Measurements from ENCODE around the gene SLC9A8.

SLC9A8 gene

GRCh38 chr20:49937027-49937929 lies 124.7 kb downstream of the SLC9A8 start:
- ChIA-PET POLR2A (interaction anchor here (0.7 to 2.5 kb wide), 3 partner anchors 21 to 125 kb away, joined by 3 to 11 read pairs (median 3); partner anchors contain the start of genes SLC9A8 and SPATA2), CTCF (interaction anchor here (0.8 to 3.5 kb wide), 7 partner anchors 8 to 327 kb away, joined by 3 to 15 read pairs (median 4); no protein-coding TSS in a partner anchor)
- Histone ChIP-seq H3K4me3 (ENCODE audit: low read depth, low read length) (peak overlapping the region; percentile 96), H3K4me1 (ENCODE audit: control insufficient read depth, insufficient read depth, low read length) (peaks cover 6% of the 10 kb centered on the region), H3K27ac (ENCODE audit: extremely low read depth, low read depth, low read length) (peak overlapping the region; percentile 74; the same call in 1 of the 2 replicates), H3K36me3 (ENCODE audit: control insufficient read depth in 2 of 2, insufficient read depth in 1 of 2, low read length in 2 of 2) (peaks cover 6 to 31% of the 10 kb centered on the region in 2 experiments; a peak in 2 of 3 replicates), H3K9me3 (ENCODE audit: control insufficient read depth, insufficient read depth, low read depth, low read length) (no peaks in the 10 kb centered on the region)
- 0 out of 2 replicates have a peak, but pooled peaks have one; percentile 9 for TF ChIP-seq EGR2 (tag by site-specific recombination; IDR thresholded peaks at IDR 0.05; ENCODE audit: low read depth)
- no peak for TF ChIP-seq ZNF707 (tag by site-specific recombination; IDR thresholded peaks at IDR 0.05)
- no peak for TF ChIP-seq ZNF148 (tag by site-specific recombination; IDR thresholded peaks at IDR 0.05; ENCODE audit: borderline replicate concordance)
- no peak for TF ChIP-seq ZBTB8A (tag by site-specific recombination; IDR thresholded peaks at IDR 0.05)
- TF ChIP-seq PRDM10 (tag by site-specific recombination; IDR thresholded peaks at IDR 0.05), result peak; percentile 55; the same call in 1 of the 2 replicates
- TF ChIP-seq ZNF311 (tag by site-specific recombination; IDR thresholded peaks at IDR 0.05; ENCODE audit: borderline replicate concordance), result no peak
- no peak for TF ChIP-seq FEZF1 (tag by site-specific recombination; IDR thresholded peaks at IDR 0.05)
- TF ChIP-seq KLF17 (tag by site-specific recombination; IDR thresholded peaks at IDR 0.05), result 0 out of 2 replicates have a peak, but pooled peaks have one; percentile 25
- TF ChIP-seq ZNF155 (tag by site-specific recombination; IDR thresholded peaks at IDR 0.05), result no peak
- TF ChIP-seq ZNF18 (tag by site-specific recombination; IDR thresholded peaks at IDR 0.05), result no peak
- TF ChIP-seq ZNF221 (tag by site-specific recombination; IDR thresholded peaks at IDR 0.05; ENCODE audit: borderline replicate concordance), result no peak
- TF ChIP-seq ZNF362 (tag by site-specific recombination; IDR thresholded peaks at IDR 0.05), result no peak
- TF ChIP-seq ZNF629 (tag by site-specific recombination; IDR thresholded peaks at IDR 0.05), result peak; percentile 71
- no peak for TF ChIP-seq ZNF623 (tag by site-specific recombination; IDR thresholded peaks at IDR 0.05)
- no peak for TF ChIP-seq ZNF610 (tag by site-specific recombination; IDR thresholded peaks at IDR 0.05; ENCODE audit: borderline replicate concordance)
- no peak for TF ChIP-seq ZNF19 (tag by site-specific recombination; IDR thresholded peaks at IDR 0.05; ENCODE audit: low read depth)
- peak; percentile 22; the same call in 1 of the 2 replicates for TF ChIP-seq KLF16 (tag by site-specific recombination; IDR thresholded peaks at IDR 0.05)
- no peak for TF ChIP-seq PRDM2 (tag by site-specific recombination; IDR thresholded peaks at IDR 0.05; ENCODE audit: borderline replicate concordance)
- no peak for TF ChIP-seq ZNF416 (tag by site-specific recombination; IDR thresholded peaks at IDR 0.05)

All from HEK293 (cell line).